H1 (cell line): ENCODE data around the gene SLC9C1. TPM values are rescaled to one million over a fixed set of nuclear protein-coding genes. Genes with fewer than 3 reads are reported as not detected.

Experiments used
- CTCF ChIA-PET: fragments of 300-600 bp; sonication (Branson Sonifier 250); formaldehyde crosslinking; loops from one replicate; lab custom pipeline; 2021; ENCODE audit not compliant: partially characterized antibody; lab: Charles Lee
- POLR2A ChIA-PET: fragments of 300-600 bp; sonication (Branson Sonifier 250); formaldehyde crosslinking; loops from one replicate; lab custom pipeline; 2021; ENCODE audit warnings: inconsistent platforms; ENCODE audit not compliant: partially characterized antibody; lab: Charles Lee
- DNase-seq, 2 experiments: peaks; one replicate each; pipeline versions ENCODE4 v3.0.0 to v3.0.0-alpha.2; 2010 to 2022; ENCODE audit warnings: low spot score in 2 of 2, low read depth in 1 of 2, mixed read lengths in 1 of 2
- FAIRE-seq: peaks from 2 replicates; lab custom pipeline; 2011; peaks lifted over from hg19 to GRCh38; lab: Jason Lieb, UNC
- H2AFZ ChIP-seq: 2 replicates; pipeline ENCODE4 v1.8.1; 2012; ENCODE audit warnings: low read length, inconsistent platforms
- H2AK5ac ChIP-seq: 2 replicates; pipeline ENCODE4 v1.6.1; 2013; ENCODE audit warnings: low read depth, low read length
- H2BK120ac ChIP-seq: replicated peaks from 2 replicates; pipeline ENCODE3; 2013; ENCODE audit warnings: low read depth, low read length, inconsistent platforms
- H2BK12ac ChIP-seq: 2 replicates; pipeline ENCODE4 v1.6.1; 2013; ENCODE audit warnings: low read depth, low read length
- H2BK15ac ChIP-seq: 2 replicates; pipeline ENCODE4 v1.6.1; 2013; ENCODE audit warnings: low read length
- H2BK20ac ChIP-seq: 2 replicates; pipeline ENCODE4 v1.6.1; 2013; ENCODE audit warnings: low read length
- H2BK5ac ChIP-seq: 2 replicates; pipeline ENCODE4 v1.6.1; 2013; ENCODE audit warnings: low read depth, low read length
- H3K14ac ChIP-seq: 2 replicates; pipeline ENCODE4 v1.6.1; 2013; ENCODE audit warnings: inconsistent platforms; ENCODE audit not compliant: insufficient read length
- H3K18ac ChIP-seq: 2 replicates; pipeline ENCODE4 v1.6.1; 2013; ENCODE audit warnings: low read length; ENCODE audit errors: extremely low read depth
- H3K23ac ChIP-seq: 2 replicates; pipeline ENCODE4 v1.6.1; 2013; ENCODE audit warnings: inconsistent platforms; ENCODE audit not compliant: insufficient read length
- H3K23me2 ChIP-seq: 2 replicates; pipeline ENCODE4 v1.6.1; 2013; ENCODE audit warnings: low read depth, low read length
- H3K27ac ChIP-seq: 2 replicates; pipeline ENCODE4 v1.6.1; 2011; ENCODE audit warnings: low read depth, low read length, inconsistent platforms
- H3K27me3 ChIP-seq, 4 experiments: replicated peaks in 1 of 4; 1 replicate in 1 of 4; 2 replicates in 3 of 4; pipeline versions ENCODE4 v1.6.1 to v1.8.1; 2011 to 2013; ENCODE audit warnings: low read length in 3 of 4, mild to moderate bottlenecking in 3 of 4, inconsistent platforms in 2 of 4, mixed read lengths in 2 of 4, moderate library complexity in 1 of 4; ENCODE audit not compliant: control insufficient read depth in 3 of 4, insufficient read depth in 3 of 4; ENCODE audit errors: extremely low read depth in 1 of 4
- H3K36me3 ChIP-seq, 4 experiments: 2 replicates each; pipeline versions ENCODE4 v1.6.1 to v1.8.1; 2011 to 2013; ENCODE audit warnings: mild to moderate bottlenecking in 4 of 4, low read length in 3 of 4, moderate library complexity in 2 of 4, control low read depth in 1 of 4, inconsistent platforms in 1 of 4; ENCODE audit not compliant: insufficient read depth in 4 of 4, control insufficient read depth in 2 of 4
- H3K4ac ChIP-seq: replicated peaks from 2 replicates; pipeline ENCODE3; 2013; ENCODE audit warnings: low read length, low read depth, mixed read lengths, inconsistent platforms; ENCODE audit not compliant: insufficient read length
- H3K4me1 ChIP-seq, 4 experiments: replicated peaks in 1 of 4; 1 replicate in 1 of 4; 2 replicates in 3 of 4; pipeline versions ENCODE4 v1.6.1 to v1.8.1; 2011 to 2013; ENCODE audit warnings: low read length in 3 of 4, inconsistent platforms in 2 of 4, mixed read lengths in 1 of 4; ENCODE audit not compliant: insufficient read depth in 4 of 4, control insufficient read depth in 3 of 4
- H3K4me2 ChIP-seq, 2 experiments: 2 replicates each; pipeline versions ENCODE4 v1.6.1 to v1.8.1; 2011 to 2013; ENCODE audit warnings: low read depth in 2 of 2, low read length in 2 of 2, control low read depth in 1 of 2, inconsistent platforms in 1 of 2, mild to moderate bottlenecking in 1 of 2; ENCODE audit not compliant: insufficient read depth in 1 of 2
- H3K4me3 ChIP-seq, 4 experiments: fragments of 200-600, 300-600 bp in 1 of 4; sonication (generic), shearing (Covaris generic), sonication (Bioruptor Twin) in 1 of 4; 2 replicates each; pipeline versions ENCODE4 v1.5.1 to v1.8.1; 2011 to 2016; ENCODE audit warnings: low read length in 4 of 4, low read depth in 3 of 4, control low read depth in 2 of 4, inconsistent platforms in 2 of 4, mild to moderate bottlenecking in 2 of 4, mixed read lengths in 1 of 4, moderate library complexity in 1 of 4; ENCODE audit not compliant: insufficient read depth in 2 of 4; ENCODE audit errors: extremely low read depth in 1 of 4
- H3K56ac ChIP-seq: replicated peaks from 2 replicates; pipeline ENCODE3; 2013; ENCODE audit warnings: low read depth, mild to moderate bottlenecking, mixed read lengths, low read length, inconsistent platforms; ENCODE audit not compliant: insufficient read length
- H3K79me1 ChIP-seq: 2 replicates; pipeline ENCODE4 v1.6.1; 2013; ENCODE audit warnings: low read depth, low read length, control low read depth
- H3K79me2 ChIP-seq, 2 experiments: 2 replicates each; pipeline versions ENCODE4 v1.6.1 to v1.8.1; 2012 to 2013; ENCODE audit warnings: low read length in 2 of 2, mild to moderate bottlenecking in 2 of 2, inconsistent platforms in 1 of 2; ENCODE audit not compliant: insufficient read depth in 2 of 2, control insufficient read depth in 1 of 2
- H3K9ac ChIP-seq, 4 experiments: replicated peaks in 1 of 4; 1 replicate in 1 of 4; 2 replicates in 3 of 4; pipeline versions ENCODE4 v1.6.1 to v1.8.1; 2011 to 2013; ENCODE audit warnings: low read depth in 3 of 4, low read length in 3 of 4, control low read depth in 2 of 4, mild to moderate bottlenecking in 2 of 4, moderate library complexity in 2 of 4, inconsistent platforms in 1 of 4; ENCODE audit errors: extremely low read depth in 1 of 4
- H3K9me3 ChIP-seq, 2 experiments: 2 replicates each; pipeline versions ENCODE4 v1.6.1 to v1.8.1; 2012 to 2013; ENCODE audit warnings: mild to moderate bottlenecking in 2 of 2, moderate library complexity in 2 of 2, control low read depth in 1 of 2, inconsistent platforms in 1 of 2, low read depth in 1 of 2, low read length in 1 of 2, mixed read lengths in 1 of 2; ENCODE audit not compliant: insufficient read depth in 2 of 2
- H4K20me1 ChIP-seq, 2 experiments: replicated peaks in 1 of 2; 2 replicates each; pipeline versions ENCODE3 to v1.8.1; 2011 to 2013; ENCODE audit warnings: inconsistent platforms in 2 of 2, low read length in 2 of 2, mild to moderate bottlenecking in 1 of 2; ENCODE audit not compliant: insufficient read depth in 2 of 2, control insufficient read depth in 1 of 2
- H4K5ac ChIP-seq: 2 replicates; pipeline ENCODE4 v1.6.1; 2013; ENCODE audit warnings: low read length, low read depth, mixed read lengths, inconsistent platforms; ENCODE audit not compliant: insufficient read length
- H4K8ac ChIP-seq: 2 replicates; pipeline ENCODE4 v1.8.0; 2013; ENCODE audit warnings: mild to moderate bottlenecking, moderate library complexity, low read length, inconsistent platforms; ENCODE audit not compliant: insufficient read depth; ENCODE audit errors: extremely low read depth
- H4K91ac ChIP-seq: replicated peaks from 2 replicates; pipeline ENCODE3; 2013; ENCODE audit warnings: low read length, mixed read lengths, inconsistent platforms; ENCODE audit not compliant: insufficient read length
- BCL11A ChIP-seq, 2 experiments: IDR thresholded peaks; one replicate each; pipeline ENCODE4 v1.6.1; 2011; ENCODE audit warnings: low read depth in 2 of 2, low read length in 2 of 2, mild to moderate bottlenecking in 2 of 2
- EGR1 ChIP-seq: IDR thresholded peaks from 2 replicates; pipeline ENCODE4 v1.6.1; 2011; ENCODE audit warnings: low read depth, low read length, borderline replicate concordance
- EZH2 ChIP-seq: fragments of 200-600 bp; sonication (generic); IDR thresholded peaks from 2 replicates; pipeline ENCODE4 v1.7.1; 2012; ENCODE audit warnings: low read depth, mild to moderate bottlenecking, moderate library complexity, low read length, inconsistent platforms; ENCODE audit not compliant: severe bottlenecking
- RAD21 ChIP-seq, 2 experiments: IDR thresholded peaks in 1 of 2; conservative IDR thresholded peaks in 1 of 2; 2 replicates each; pipeline ENCODE4 v1.6.1; 2011; ENCODE audit warnings: low read depth in 2 of 2, low read length in 2 of 2, improper control_type of control experiment in 1 of 2, inconsistent platforms in 1 of 2, mild to moderate bottlenecking in 1 of 2, moderate library complexity in 1 of 2
- SUZ12 ChIP-seq: fragments of 200-600 bp; sonication (generic); IDR thresholded peaks from 2 replicates; pipeline ENCODE4 v1.6.1; 2012; ENCODE audit warnings: mild to moderate bottlenecking, inconsistent platforms, low read length, moderate library complexity, mixed read lengths
- TAF1 ChIP-seq: IDR thresholded peaks from 2 replicates; pipeline ENCODE4 v1.6.1; 2011; ENCODE audit warnings: mild to moderate bottlenecking, low read depth, low read length
- TAF7 ChIP-seq: optimal IDR thresholded peaks from 2 replicates; pipeline ENCODE3; 2011; ENCODE audit warnings: low read depth, mild to moderate bottlenecking, inconsistent platforms, low read length, moderate library complexity, borderline replicate concordance
- WGBS, 2 experiments: shearing (Covaris generic) in 1 of 2; methylation state at CpG; one replicate each; pipeline versions ENCODE4 v1.1.6 to v1.1.7; 2013 to 2015; ENCODE audit warnings: low lambda C conversion rate in 2 of 2, mixed read lengths in 2 of 2, inconsistent platforms in 1 of 2, low coverage in 1 of 2, missing lambda C conversion rate in 1 of 2; ENCODE audit not compliant: insufficient replicate concordance in 2 of 2, insufficient coverage in 1 of 2, insufficient read length in 1 of 2; ENCODE audit errors: extremely low coverage in 1 of 2, missing lambda C conversion rate in 1 of 2; 5-methylcytosine and 5-hydroxymethylcytosine counted together
- polyA plus RNA-seq, 7 experiments: library from polyadenylated mRNA; depleted of rRNA in 3 of 7; stranded (reverse) in 5 of 7; unstranded in 2 of 7; fragments of >200 nt in 5 of 7; fragments of 200-250 nt in 2 of 7; gene quantifications; 1 replicate in 5 of 7; 2 replicates in 1 of 7; 4 replicates in 1 of 7; pipeline versions ENCODE4 v1.2.1 to v1.2.3, GENCODE V29; 2011 to 2013; ENCODE audit warnings: missing spikeins in 2 of 7, mixed read lengths in 2 of 7
- total RNA-seq: library from RNA; stranded (reverse); fragmentation: NEBNext Ultra II Directional; extraction: Animal tissue kit (Norgen Biotek cat#: 25700); gene quantifications from 2 replicates; pipeline ENCODE4 v1.2.1, GENCODE V29; 2021

Gene SLC9C1
- total and polyA plus RNA-seq, 2 of the 8 experiments (the other 6 are each of a cell fraction or from before 2014, with no cell fraction given) = 0.15 to 0.24 TPM

- H3K79me2 ChIP-seq = no peaks in the 10 kb centered on the region
- H3K27ac ChIP-seq = no peak within 1 kb of the TSS
- no peak within 1 kb of the TSS for H3K9ac ChIP-seq
- H2BK20ac ChIP-seq = no peak within 1 kb of the TSS
- H3K36me3 ChIP-seq = no peaks in the 10 kb centered on the region; a peak in 2 of 8 replicates
- no peak for FAIRE-seq
- H2AFZ ChIP-seq = no peak within 1 kb of the TSS
- H3K23ac ChIP-seq = no peak within 1 kb of the TSS
- ChIA-PET POLR2A (no interaction called here), CTCF (interaction anchor here (0.8 kb wide), 1 partner anchor 22 kb away, joined by 4 read pairs; no protein-coding TSS in a partner anchor)
- no peak within 1 kb of the TSS for H2BK5ac ChIP-seq
- H2BK15ac ChIP-seq = no peak within 1 kb of the TSS
- no peak within 1 kb of the TSS for H3K56ac ChIP-seq
- no peaks in the 10 kb centered on the region for H3K23me2 ChIP-seq
- H3K4ac ChIP-seq = no peak within 1 kb of the TSS
- H3K9me3 ChIP-seq = no peaks in the 10 kb centered on the region
- no peak within 1 kb of the TSS for H2BK120ac ChIP-seq
- TF ChIP-seq EGR1 (no peak), RAD21 (IDR thresholded peaks at IDR 0.05 in 1 of 2, conservative IDR thresholded peaks at IDR 0.05 in 1 of 2; ENCODE audit: low read depth in 2 of 2, low read length in 2 of 2) (no peak), TAF1 (no peak), TAF7 (no peak), SUZ12 (no peak), BCL11A (IDR thresholded peaks at IDR 0.05; ENCODE audit: low read depth in 2 of 2, low read length in 2 of 2) (no peak), EZH2 (no peak)
- no peak within 1 kb of the TSS for H4K91ac ChIP-seq
- no peak within 1 kb of the TSS for H3K4me3 ChIP-seq
- H2AK5ac ChIP-seq = no peak within 1 kb of the TSS
- H3K4me1 ChIP-seq = peaks cover 1 to 8% (median 5%) of the 10 kb centered on the region in 4 experiments; a peak in 4 of 7 replicates
- no peaks in the 10 kb centered on the region for H4K20me1 ChIP-seq
- H3K27me3 ChIP-seq = no peaks in the 10 kb centered on the region
- no peak within 1 kb of the TSS for H3K18ac ChIP-seq
- no peak within 1 kb of the TSS for H2BK12ac ChIP-seq
- no peaks in the 10 kb centered on the region for H3K79me1 ChIP-seq
- no peak within 1 kb of the TSS for H3K4me2 ChIP-seq
- no peak for DNase-seq
- WGBS, 2 experiments = 82% methylated on average over 5 of the region's 5 CpGs; no CpG with 5 or more reads in 1 of the 2 experiments
- no peak within 1 kb of the TSS for H3K14ac ChIP-seq
- no peak within 1 kb of the TSS for H4K8ac ChIP-seq
- no peak within 1 kb of the TSS for H4K5ac ChIP-seq
Observed at GRCh38 chr3:112132975-112133448, 161.0 kb downstream of the SLC9C1 start, which contains the start of gene GCSAM. Gene GCSAM (minus strand): TSS chr3:112133248. CDS start chr3:112133120, 128 bp downstream.
